HG03097 (cell line): Measurements from ENCODE around the gene NXT1.
A peak's percentile ranks its signal among the peaks of the same experiment; 100 is the strongest.
"Not testable (repeated sequence)": the region's sequence is repeated elsewhere in the genome, so short reads cannot be mapped to it uniquely, and the experiment has no call there.

ENCODE experiments used
- ATAC-seq: cut with Tn5 transposase; IDR thresholded peaks from one replicate; pipeline ENCODE4 v1.9.1; 2021; ENCODE audit not compliant: unreplicated experiment, low FRiP score

NXT1 gene

GRCh38 chr20:23327617-23328333 is 22.8 kb upstream of the NXT1 start:
- no peak for ATAC-seq

- ATAC-seq, result no peak
Measured at GRCh38 chr20:23331450-23332350, 18.9 kb upstream of the NXT1 start.

- ATAC-seq, result no peak
Measured at GRCh38 chr20:23332467-23332866, 18.1 kb upstream of the NXT1 start.

GRCh38 chr20:23334111-23334510 is 16.5 kb upstream of the NXT1 start:
- ATAC-seq, result no peak

GRCh38 chr20:23335521-23335920 is 15.1 kb upstream of the NXT1 start:
- no peak for ATAC-seq

GRCh38 chr20:23336476-23336875 is 14.1 kb upstream of the NXT1 start:
- no peak for ATAC-seq

- no peak for ATAC-seq
Measured at GRCh38 chr20:23337312-23337711, 13.3 kb upstream of the NXT1 start.

GRCh38 chr20:23339986-23340385 is 10.6 kb upstream of the NXT1 start:
- ATAC-seq, result no peak

- no peak for ATAC-seq
Measured at GRCh38 chr20:23340524-23340923, 10.1 kb upstream of the NXT1 start.

- no peak for ATAC-seq
Measured at GRCh38 chr20:23341073-23341472, 9.5 kb upstream of the NXT1 start.

- ATAC-seq, result no peak
Measured at GRCh38 chr20:23343590-23343989, 7.0 kb upstream of the NXT1 start.

GRCh38 chr20:23344336-23344735 is 6.3 kb upstream of the NXT1 start:
- ATAC-seq, result no peak

GRCh38 chr20:23346002-23346401 is 4.6 kb upstream of the NXT1 start:
- no peak for ATAC-seq

GRCh38 chr20:23347791-23348190 is 2.8 kb upstream of the NXT1 start:
- ATAC-seq, result no peak

GRCh38 chr20:23348510-23348909 is 2.1 kb upstream of the NXT1 start:
- not testable (repeated sequence) for ATAC-seq

GRCh38 chr20:23349338-23350195 is 1.0 kb upstream of the NXT1 start:
- peak; percentile 38 for ATAC-seq

- ATAC-seq, result peak; percentile 15
Measured at GRCh38 chr20:23350904-23351838, 580 bp downstream of the NXT1 start.

- ATAC-seq, result no peak
Measured at GRCh38 chr20:23356203-23356602, 5.6 kb downstream of the NXT1 start.

GRCh38 chr20:23357767-23358562 is 7.4 kb downstream of the NXT1 start:
- peak; percentile 76 for ATAC-seq
